SH-SY5Y (cell line): Measurements from ENCODE around the gene RALGAPA2.

ENCODE experiments used
- GATA2 ChIP-seq: IDR thresholded peaks from 2 replicates; pipeline ENCODE4 v1.6.1; 2011; ENCODE audit warnings: mild to moderate bottlenecking, low read depth, low read length
- GATA3 ChIP-seq: IDR thresholded peaks from 2 replicates; pipeline ENCODE4 v1.6.1; 2011; ENCODE audit warnings: low read depth, mild to moderate bottlenecking, low read length, moderate library complexity

The RALGAPA2 gene

GRCh38 chr20:20643927-20644326 lies 68.5 kb downstream of the RALGAPA2 start:
- no peak for TF ChIP-seq GATA3
- no peak for TF ChIP-seq GATA2

GRCh38 chr20:20641783-20642182 lies 70.7 kb downstream of the RALGAPA2 start:
- TF ChIP-seq GATA3 = no peak
- TF ChIP-seq GATA2 = no peak

- no peak for TF ChIP-seq GATA3
- TF ChIP-seq GATA2 = no peak
These were observed 73.6 kb downstream of the RALGAPA2 start for GRCh38 chr20:20638878-20639277.

GRCh38 chr20:20637998-20638725 lies 74.3 kb downstream of the RALGAPA2 start:
- TF ChIP-seq GATA2 (no peak), GATA3 (no peak)

- no peak for TF ChIP-seq GATA2
- TF ChIP-seq GATA3 = no peak
These were observed 77.4 kb downstream of the RALGAPA2 start for GRCh38 chr20:20635006-20635405.

- TF ChIP-seq GATA3 (no peak), GATA2 (no peak)
These were observed 79.8 kb downstream of the RALGAPA2 start for GRCh38 chr20:20632644-20633043.

GRCh38 chr20:20630551-20630950 lies 81.9 kb downstream of the RALGAPA2 start:
- TF ChIP-seq GATA3 = no peak
- no peak for TF ChIP-seq GATA2

GRCh38 chr20:20629556-20630188 lies 82.8 kb downstream of the RALGAPA2 start:
- no peak for TF ChIP-seq GATA3
- TF ChIP-seq GATA2 = no peak

- TF ChIP-seq GATA3 (no peak), GATA2 (no peak)
These were observed 84.1 kb downstream of the RALGAPA2 start for GRCh38 chr20:20628314-20628713.

GRCh38 chr20:20627471-20627870 lies 85.0 kb downstream of the RALGAPA2 start:
- TF ChIP-seq GATA2 (no peak), GATA3 (no peak)

GRCh38 chr20:20624914-20625313 lies 87.5 kb downstream of the RALGAPA2 start:
- TF ChIP-seq GATA3 (no peak), GATA2 (no peak)

GRCh38 chr20:20621195-20621594 lies 91.2 kb downstream of the RALGAPA2 start:
- no peak for TF ChIP-seq GATA2
- TF ChIP-seq GATA3 = no peak

GRCh38 chr20:20614391-20614790 lies 98.1 kb downstream of the RALGAPA2 start:
- TF ChIP-seq GATA3 = no peak
- no peak for TF ChIP-seq GATA2

- TF ChIP-seq GATA3 (no peak), GATA2 (no peak)
These were observed 100.2 kb downstream of the RALGAPA2 start for GRCh38 chr20:20612251-20612650.

GRCh38 chr20:20611167-20611566 lies 101.3 kb downstream of the RALGAPA2 start:
- no peak for TF ChIP-seq GATA2
- TF ChIP-seq GATA3 = no peak
